ENCODE measurements around the gene SLC25A47.

SLC25A47 gene

DNA sequence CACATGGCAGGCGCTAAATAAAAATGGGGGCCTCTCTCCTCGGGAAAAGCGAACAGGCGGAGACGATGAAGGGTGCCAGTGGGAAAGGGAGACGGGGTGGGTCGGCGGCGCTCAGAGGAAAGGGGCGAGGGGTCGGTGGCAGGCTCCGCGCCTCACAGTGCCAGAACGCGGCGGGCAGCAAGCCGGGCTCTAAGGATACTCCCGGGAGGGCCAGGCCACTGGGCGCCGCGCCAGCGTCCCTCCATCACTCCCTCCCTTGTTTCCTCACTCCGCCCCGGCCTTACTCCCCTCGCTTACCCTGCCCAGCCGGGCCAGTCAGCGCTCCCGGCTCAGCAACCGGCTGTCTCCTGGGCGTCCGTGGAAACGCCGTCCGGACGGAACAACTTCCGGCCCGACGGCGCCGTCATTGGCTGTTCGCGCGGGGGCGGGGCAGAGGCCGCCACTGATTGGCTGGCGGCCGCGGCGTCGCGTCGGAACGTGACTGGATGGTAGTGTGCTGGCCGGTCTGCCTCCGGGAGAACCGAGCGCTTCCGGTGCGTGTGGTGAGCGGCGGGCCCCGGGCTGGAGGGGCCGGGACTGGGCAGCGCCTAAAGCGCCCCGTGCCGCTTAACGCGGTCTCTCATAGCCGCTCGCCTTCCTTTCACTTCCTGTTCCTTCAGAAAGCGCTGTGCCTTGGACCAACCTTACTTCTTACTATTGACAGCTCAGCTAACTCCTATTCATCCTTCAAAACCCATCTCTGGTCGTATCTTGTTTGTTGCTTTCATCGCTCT is 53.0 kb downstream of the SLC25A47 start, which contains the start of gene WDR25:
TSS of gene WDR25 (plus strand) at position 523 of the 773 bp plus-strand sequence.
- peak; percentile 94 for DNase-seq (ENCODE audit: low read depth)

DNA sequence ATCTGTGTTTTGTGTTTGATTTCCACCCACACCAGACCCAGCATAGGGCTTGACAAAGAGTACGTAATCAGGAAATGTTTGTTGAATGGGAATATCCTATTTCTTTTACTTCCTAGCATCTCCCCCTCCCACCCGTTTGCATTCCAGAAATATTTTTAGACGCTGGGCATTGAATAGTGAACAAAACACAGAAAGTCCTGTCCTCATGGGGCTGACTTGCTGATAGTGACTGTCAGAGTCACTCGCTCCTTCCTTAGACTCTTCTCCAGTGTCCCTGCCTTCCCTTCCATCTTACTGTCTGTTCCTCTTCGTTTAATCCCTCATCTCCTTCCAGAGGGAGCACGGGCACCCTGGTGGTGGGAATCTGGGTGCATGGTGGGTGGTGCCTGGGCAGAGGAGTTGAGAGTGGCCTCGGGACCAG is 53.6 kb downstream of the SLC25A47 start:
- no peak for DNase-seq (ENCODE audit: low read depth)
